Mesodermal cell (in vitro differentiated cells): ENCODE data around the gene BCL6B.
"Not testable (repeated sequence)": the region's sequence is repeated elsewhere in the genome, so short reads cannot be mapped to it uniquely, and the experiment has no call there.

ENCODE experiments used
- H3K27ac ChIP-seq: 2 replicates; pipeline ENCODE4 v1.7.0; 2013; ENCODE audit warnings: mild to moderate bottlenecking, low read depth, low read length, moderate library complexity; ENCODE audit not compliant: severe bottlenecking
- H3K36me3 ChIP-seq: 2 replicates; pipeline ENCODE4 v1.7.1; 2013; ENCODE audit warnings: mild to moderate bottlenecking, low read length, moderate library complexity; ENCODE audit not compliant: control insufficient read depth, insufficient read depth
- H3K4me1 ChIP-seq: one replicate; pipeline ENCODE4 v1.7.1; 2013; ENCODE audit warnings: mild to moderate bottlenecking, low read length; ENCODE audit not compliant: insufficient read depth, control insufficient read depth, poor library complexity, severe bottlenecking
- H3K4me3 ChIP-seq: 2 replicates; pipeline ENCODE4 v1.7.0; 2013; ENCODE audit warnings: low read length, control low read depth, mild to moderate bottlenecking; ENCODE audit not compliant: insufficient read depth, poor library complexity, severe bottlenecking; ENCODE audit errors: extremely low read depth
- H3K9me3 ChIP-seq: 2 replicates; pipeline ENCODE4 v1.7.1; 2013; ENCODE audit warnings: mild to moderate bottlenecking, low read length, moderate library complexity; ENCODE audit not compliant: control insufficient read depth
- WGBS, 2 experiments: methylation state at CpG; one replicate each; pipeline ENCODE4 v1.1.5; 2013; ENCODE audit warnings: missing lambda C conversion rate in 2 of 2; ENCODE audit not compliant: insufficient coverage in 2 of 2; 5-methylcytosine and 5-hydroxymethylcytosine counted together

Gene BCL6B

GRCh38 chr17:7046127-7046724 lies 23.4 kb downstream of the BCL6B start:
- H3K27ac ChIP-seq, result peak overlapping the region; percentile 45
- H3K9me3 ChIP-seq, result no peaks in the 10 kb centered on the region
- WGBS, 2 experiments, result 4 to 8% methylated on average over 12 to 14 of the region's 15 CpGs
- peaks cover 24% of the 10 kb centered on the region for H3K4me1 ChIP-seq
- peak overlapping the region; percentile 16 for H3K4me3 ChIP-seq
- H3K36me3 ChIP-seq, result no peaks in the 10 kb centered on the region

GRCh38 chr17:7046725-7047397 lies 24.0 kb downstream of the BCL6B start:
- not testable (repeated sequence) for H3K36me3 ChIP-seq, H3K9me3 ChIP-seq
- WGBS, 2 experiments, result 12 to 25% methylated on average over 18 to 21 of the region's 26 CpGs
- Histone ChIP-seq H3K27ac (peak overlapping the region; percentile 45), H3K4me1 (peaks cover 21% of the 10 kb centered on the region), H3K4me3 (peak overlapping the region; percentile 16)

GRCh38 chr17:7047566-7047965 lies 24.7 kb downstream of the BCL6B start:
- H3K4me1 ChIP-seq, result peaks cover 16% of the 10 kb centered on the region
- no peak overlapping the region for H3K4me3 ChIP-seq
- H3K9me3 ChIP-seq, result no peaks in the 10 kb centered on the region
- WGBS, 2 experiments, result no CpG with 5 or more reads among the region's 6 CpGs
- H3K36me3 ChIP-seq, result no peaks in the 10 kb centered on the region
- H3K27ac ChIP-seq, result no peak overlapping the region

- no peaks in the 10 kb centered on the region for H3K36me3 ChIP-seq
- WGBS, 2 experiments, result 64 to 71% methylated on average over 1 to 3 of the region's 6 CpGs
- H3K4me1 ChIP-seq, result peaks cover 14% of the 10 kb centered on the region
- no peaks in the 10 kb centered on the region for H3K9me3 ChIP-seq
- no peak overlapping the region for H3K4me3 ChIP-seq
- H3K27ac ChIP-seq, result peak overlapping the region; percentile 75
Measured at GRCh38 chr17:7048968-7049367, 26.1 kb downstream of the BCL6B start.

GRCh38 chr17:7050583-7050982 lies 27.7 kb downstream of the BCL6B start:
- 82 to 90% methylated on average over 8 to 9 of the region's 9 CpGs for WGBS, 2 experiments
- H3K4me3 ChIP-seq, result not testable (repeated sequence)

GRCh38 chr17:7056386-7056785 lies 33.5 kb downstream of the BCL6B start:
- Histone ChIP-seq H3K9me3 (no peaks in the 10 kb centered on the region), H3K27ac (no peak overlapping the region), H3K36me3 (no peaks in the 10 kb centered on the region), H3K4me3 (no peak overlapping the region), H3K4me1 (no peaks in the 10 kb centered on the region)
- 92 to 100% methylated on average over 1 to 2 of the region's 4 CpGs for WGBS, 2 experiments

More at GRCh38 chr17:7050583-7050982, 27.7 kb downstream of the BCL6B start:
- not testable (repeated sequence) for H3K36me3 ChIP-seq, H3K9me3 ChIP-seq, H3K27ac ChIP-seq
- peaks cover 14% of the 10 kb centered on the region for H3K4me1 ChIP-seq

GRCh38 chr17:7058831-7059447 lies 36.1 kb downstream of the BCL6B start:
- Histone ChIP-seq H3K4me1 (peaks cover 3% of the 10 kb centered on the region), H3K27ac (peak overlapping the region; percentile 46), H3K4me3 (no peak overlapping the region), H3K36me3 (no peaks in the 10 kb centered on the region), H3K9me3 (no peaks in the 10 kb centered on the region)
- 88 to 89% methylated on average over 7 of the region's 7 CpGs for WGBS, 2 experiments

- H3K36me3 ChIP-seq, result no peaks in the 10 kb centered on the region
- H3K27ac ChIP-seq, result no peak overlapping the region
- peaks cover 3% of the 10 kb centered on the region for H3K4me1 ChIP-seq
- no peaks in the 10 kb centered on the region for H3K9me3 ChIP-seq
- WGBS, 2 experiments, result 80 to 93% methylated on average over 3 to 4 of the region's 6 CpGs
- no peak overlapping the region for H3K4me3 ChIP-seq
Measured at GRCh38 chr17:7060165-7060891, 37.5 kb downstream of the BCL6B start.

GRCh38 chr17:7063518-7064094 lies 40.8 kb downstream of the BCL6B start:
- Histone ChIP-seq H3K27ac (no peak overlapping the region), H3K4me3 (no peak overlapping the region), H3K9me3 (peaks cover 8% of the 10 kb centered on the region), H3K4me1 (peaks cover 3% of the 10 kb centered on the region), H3K36me3 (no peaks in the 10 kb centered on the region)
- WGBS, 2 experiments, result 78 to 87% methylated on average over 3 to 4 of the region's 6 CpGs

- H3K36me3 ChIP-seq, result no peaks in the 10 kb centered on the region
- peaks cover 3% of the 10 kb centered on the region for H3K4me1 ChIP-seq
- H3K4me3 ChIP-seq, result no peak overlapping the region
- WGBS, 2 experiments, result 83 to 89% methylated on average over 2 to 3 of the region's 4 CpGs
- peaks cover 8% of the 10 kb centered on the region for H3K9me3 ChIP-seq
- no peak overlapping the region for H3K27ac ChIP-seq
Measured at GRCh38 chr17:7064261-7064660, 41.4 kb downstream of the BCL6B start.
